HepG2 (cell line): ENCODE measurements around the gene WWC1. TPM values are rescaled to one million over a fixed set of nuclear protein-coding genes. Genes with fewer than 3 reads are reported as not detected.

ENCODE experiments used
- ATAC-seq: fragments of 200-7000 bp; cut with Tn5 transposase; 3 replicates; pipeline ENCODE4 v1.9.1; 2020; ENCODE audit warnings: mild to moderate bottlenecking, moderate library complexity
- BruUV-seq: library from RNA; stranded (reverse); fragments of 400-500 nt; replicated peaks from 2 replicates; lab custom pipeline; 2021; lab: Mats Ljungman, UMichigan
- CTCF ChIA-PET: fragments of 300-600 bp; formaldehyde crosslinking; extraction: SDS; loops from one replicate; lab custom pipeline; 2021; ENCODE audit warnings: low total read pairs, inconsistent platforms, low intra/inter-chr PET ratio; lab: Yijun Ruan, JAX
- POLR2A ChIA-PET: fragments of 350-600 bp; sonication (Branson Sonifier 250); formaldehyde crosslinking; loops from one replicate; lab custom pipeline; 2020; ENCODE audit warnings: antibody characterized with exemption, inconsistent platforms; lab: Yijun Ruan, JAX
- DNase-seq: peaks from one replicate; pipeline ENCODE4 v3.0.0-alpha.2; 2015; ENCODE audit warnings: low spot score
- FAIRE-seq: peaks from 3 replicates; lab custom pipeline; 2011; peaks lifted over from hg19 to GRCh38; lab: Jason Lieb, UNC
- H2AFZ ChIP-seq: one replicate; pipeline ENCODE4 v1.6.1; 2011; ENCODE audit warnings: low read length, inconsistent platforms
- H3K27ac ChIP-seq: fragments of 300-600 bp; 3 replicates; pipeline ENCODE4 v1.8.0; 2011; ENCODE audit warnings: mixed run types, mild to moderate bottlenecking, mixed read lengths, low read length, inconsistent platforms; ENCODE audit not compliant: insufficient read depth; ENCODE audit errors: extremely low read length
- H3K27me3 ChIP-seq, 2 experiments: fragments of 200-600 bp in 1 of 2; 2 replicates in 1 of 2; 3 replicates in 1 of 2; pipeline versions ENCODE4 v1.6.0 to v1.8.0; 2011; ENCODE audit warnings: low read length in 2 of 2, mild to moderate bottlenecking in 2 of 2, moderate library complexity in 2 of 2, inconsistent platforms in 1 of 2; ENCODE audit not compliant: insufficient read depth in 2 of 2, control insufficient read depth in 1 of 2
- H3K36me3 ChIP-seq, 2 experiments: fragments of 200-600 bp in 1 of 2; replicated peaks in 1 of 2; 2 replicates in 1 of 2; 3 replicates in 1 of 2; pipeline versions ENCODE4 v1.5.1 to v1.8.0; 2011; ENCODE audit warnings: low read length in 2 of 2, inconsistent platforms in 1 of 2; ENCODE audit not compliant: insufficient read depth in 2 of 2, control insufficient read depth in 1 of 2
- H3K4me1 ChIP-seq: 2 replicates; pipeline ENCODE4 v1.5.1; 2012; ENCODE audit warnings: low read length, inconsistent platforms; ENCODE audit not compliant: insufficient read depth
- H3K4me2 ChIP-seq: 2 replicates; pipeline ENCODE4 v1.6.0; 2011; ENCODE audit warnings: low read depth, low read length, inconsistent platforms
- H3K4me3 ChIP-seq, 3 experiments: fragments of 200-600 bp in 1 of 3; sonication (generic), shearing (Covaris generic) in 1 of 3; replicated peaks in 1 of 3; 2 replicates each; pipeline ENCODE4 v1.5.1; 2011 to 2016; ENCODE audit warnings: low read length in 3 of 3, inconsistent platforms in 2 of 3, low read depth in 2 of 3, mild to moderate bottlenecking in 2 of 3, control low read depth in 1 of 3, mixed read lengths in 1 of 3; ENCODE audit not compliant: insufficient read depth in 1 of 3
- H3K79me2 ChIP-seq: one replicate; pipeline ENCODE4 v1.6.1; 2011; ENCODE audit warnings: low read length, inconsistent platforms; ENCODE audit not compliant: insufficient read depth
- H3K9ac ChIP-seq: 2 replicates; pipeline ENCODE4 v1.6.0; 2011; ENCODE audit warnings: mild to moderate bottlenecking, low read depth, low read length, inconsistent platforms; ENCODE audit not compliant: insufficient read depth
- H3K9me3 ChIP-seq: 2 replicates; pipeline ENCODE4 v1.5.1; 2012; ENCODE audit warnings: mild to moderate bottlenecking, low read length
- H4K20me1 ChIP-seq: 2 replicates; pipeline ENCODE4 v1.6.0; 2011; ENCODE audit warnings: inconsistent platforms, mild to moderate bottlenecking, low read length, moderate library complexity; ENCODE audit not compliant: insufficient read depth
- CBFB ChIP-seq: sonication (generic); formaldehyde crosslinking; IDR thresholded peaks from 2 replicates; pipeline ENCODE4 v1.4.0; 2020; ENCODE audit warnings: missing genetic modification reagents
- DNMT1 ChIP-seq: sonication (generic); formaldehyde crosslinking; IDR thresholded peaks from 2 replicates; pipeline ENCODE4 v1.5.1; 2020; ENCODE audit warnings: mild to moderate bottlenecking, missing genetic modification reagents
- HNRNPLL ChIP-seq: fragments of 200-400 bp; formaldehyde crosslinking; IDR thresholded peaks from 2 replicates; pipeline ENCODE4 v1.6.1; 2017; ENCODE audit warnings: mild to moderate bottlenecking, low read depth, low read length; ENCODE audit not compliant: poor library complexity, severe bottlenecking
- RCOR2 ChIP-seq: IDR thresholded peaks from 2 replicates; pipeline ENCODE4 v1.6.1; 2016; ENCODE audit warnings: missing biosample characterization, missing genetic modification reagents
- REL ChIP-seq: sonication (generic); formaldehyde crosslinking; conservative IDR thresholded peaks from 2 replicates; pipeline ENCODE4 v1.8.0; 2022; ENCODE audit warnings: mild to moderate bottlenecking, missing genetic modification reagents, moderate library complexity
- TEAD2 ChIP-seq: sonication (generic); formaldehyde crosslinking; IDR thresholded peaks from 2 replicates; pipeline ENCODE4 v1.9.0; 2021; ENCODE audit warnings: missing genetic modification reagents
- TP53 ChIP-seq: sonication (generic); formaldehyde crosslinking; conservative IDR thresholded peaks from 2 replicates; pipeline ENCODE4 v1.4.0; 2020; ENCODE audit warnings: missing genetic modification reagents
- ZNF431 ChIP-seq: sonication (generic); formaldehyde crosslinking; IDR thresholded peaks from 2 replicates; pipeline ENCODE4 v1.9.0; 2022; ENCODE audit warnings: missing genetic modification reagents, low read depth, mild to moderate bottlenecking, borderline replicate concordance
- ZNF780A ChIP-seq: sonication (generic); formaldehyde crosslinking; IDR thresholded peaks from 2 replicates; pipeline ENCODE4 v1.8.0; 2022; ENCODE audit warnings: mild to moderate bottlenecking, missing genetic modification reagents, moderate library complexity
- ZNF879 ChIP-seq: sonication (generic); formaldehyde crosslinking; IDR thresholded peaks from 2 replicates; pipeline ENCODE4 v1.8.1; 2023; ENCODE audit warnings: missing genetic modification reagents
- WGBS: methylation state at CpG from one replicate; pipeline ENCODE4 v1.1.6; 2017; ENCODE audit warnings: low lambda C conversion rate; 5-methylcytosine and 5-hydroxymethylcytosine counted together
- in situ Hi-C: cut with HindIII; loops from 2 replicates; pipeline ENCODE4 v1.10.0; 2017; ENCODE audit warnings: low pct_unique_long_range_greater_than_20kb; ENCODE audit not compliant: extremely low pct_ligation_motif_present
- intact Hi-C: fragments of 100-400 bp; cut with micrococcal nuclease; formaldehyde crosslinking; loops from one replicate; pipeline ENCODE4 v1.10.0; 2022; ENCODE audit not compliant: unreplicated experiment
- polyA plus RNA-seq, 8 experiments: library from polyadenylated mRNA; depleted of rRNA in 3 of 8; stranded (reverse) in 7 of 8; unstranded in 1 of 8; fragments of >200 nt; fragmentation: Illumina TruSeq in 4 of 8; extraction: Trizol in 4 of 8; gene quantifications; 2 replicates each; pipeline versions ENCODE4 v1.2.1 to v1.2.3, GENCODE V29; 2011 to 2016; ENCODE audit warnings: low read depth in 4 of 8, missing spikeins in 1 of 8, mixed read lengths in 1 of 8; ENCODE audit not compliant: insufficient read depth in 1 of 8
- total RNA-seq, 5 experiments: library from RNA; depleted of rRNA; stranded (reverse); fragments of >200 nt; fragmentation: Illumina TruSeq; extraction: Trizol; gene quantifications; 2 replicates each; pipeline ENCODE4 v1.2.3, GENCODE V29; 2016; ENCODE audit warnings: low read depth in 1 of 5
- TF ChIP-seq, protein P1 (sequence below): sonication (generic); formaldehyde crosslinking; IDR thresholded peaks from 2 replicates; pipeline ENCODE4 v1.8.0; 2022; ENCODE audit warnings: mild to moderate bottlenecking, missing genetic modification reagents, moderate library complexity
- TF ChIP-seq, protein P2 (sequence below): IDR thresholded peaks from 2 replicates; pipeline ENCODE4 v1.6.1; 2016; ENCODE audit warnings: control low read depth
- TF ChIP-seq, protein P3 (sequence below): sonication (generic); formaldehyde crosslinking; IDR thresholded peaks from 2 replicates; pipeline ENCODE4 v1.9.0; 2021; ENCODE audit warnings: missing genetic modification reagents, borderline replicate concordance

WWC1 gene
- total and polyA plus RNA-seq, 2 of the 13 experiments (the other 11 are each of a cell fraction or from before 2014, with no cell fraction given), result 8.3 to 17.9 TPM

DNA sequence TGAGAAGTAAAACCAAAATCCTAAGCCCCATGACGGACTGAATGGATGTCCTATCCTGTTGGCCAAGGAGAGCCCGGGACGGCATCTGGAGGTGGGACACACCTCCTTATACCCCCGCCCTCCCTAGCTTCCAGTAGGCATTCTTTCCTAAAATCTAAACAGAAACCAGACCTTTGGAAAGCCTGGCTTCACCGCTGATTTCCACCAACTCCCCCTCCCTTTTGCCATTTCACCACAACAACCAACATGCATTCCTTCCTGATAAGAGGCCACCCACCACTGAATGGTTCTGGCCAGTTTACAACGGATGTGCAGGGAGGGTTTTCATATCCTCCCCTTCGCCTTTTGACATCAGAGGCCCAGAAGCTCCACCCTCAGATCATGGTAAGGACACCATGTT, 185.6 kb downstream of the WWC1 start:
- Histone ChIP-seq H3K9me3 (no peaks in the 10 kb centered on the region), H3K4me2 (no peak overlapping the region), H3K27ac (no peak overlapping the region), H3K9ac (no peak overlapping the region), H3K79me2 (no peaks in the 10 kb centered on the region), H2AFZ (no peak overlapping the region), H3K4me1 (peaks cover 11% of the 10 kb centered on the region), H3K36me3 (0 out of 5 replicates have a peak, but pooled peaks cover 0 to 2% of the 10 kb centered on the region in 2 experiments), H3K4me3 (no peak overlapping the region), H4K20me1 (no peaks in the 10 kb centered on the region), H3K27me3 (no peaks in the 10 kb centered on the region)
- DNase-seq (no peak), FAIRE-seq (no peak), ATAC-seq (no peak)
- ChIA-PET CTCF (no interaction called here), POLR2A (no interaction called here)
- WGBS, result 73% methylated on average over 7 of the region's 7 CpGs
- intact Hi-C loops, result no loop called here
- in situ Hi-C loops, result no loop called here
- TF ChIP-seq DNMT1 (CRISPR knock-in tag), result no peak
- TF ChIP-seq TEAD2 (CRISPR knock-in tag), result no peak
- TF ChIP-seq, protein P1, sequence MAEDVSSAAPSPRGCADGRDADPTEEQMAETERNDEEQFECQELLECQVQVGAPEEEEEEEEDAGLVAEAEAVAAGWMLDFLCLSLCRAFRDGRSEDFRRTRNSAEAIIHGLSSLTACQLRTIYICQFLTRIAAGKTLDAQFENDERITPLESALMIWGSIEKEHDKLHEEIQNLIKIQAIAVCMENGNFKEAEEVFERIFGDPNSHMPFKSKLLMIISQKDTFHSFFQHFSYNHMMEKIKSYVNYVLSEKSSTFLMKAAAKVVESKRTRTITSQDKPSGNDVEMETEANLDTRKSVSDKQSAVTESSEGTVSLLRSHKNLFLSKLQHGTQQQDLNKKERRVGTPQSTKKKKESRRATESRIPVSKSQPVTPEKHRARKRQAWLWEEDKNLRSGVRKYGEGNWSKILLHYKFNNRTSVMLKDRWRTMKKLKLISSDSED (CRISPR knock-in tag), result no peak
- no peak for TF ChIP-seq CBFB (CRISPR knock-in tag)
- no peak for TF ChIP-seq HNRNPLL
- no peak for TF ChIP-seq ZNF879
- TF ChIP-seq ZNF780A (CRISPR knock-in tag), result no peak
- TF ChIP-seq ZNF431 (CRISPR knock-in tag), result no peak
- no peak for TF ChIP-seq TP53
- no peak for TF ChIP-seq RCOR2
- TF ChIP-seq, protein P2, sequence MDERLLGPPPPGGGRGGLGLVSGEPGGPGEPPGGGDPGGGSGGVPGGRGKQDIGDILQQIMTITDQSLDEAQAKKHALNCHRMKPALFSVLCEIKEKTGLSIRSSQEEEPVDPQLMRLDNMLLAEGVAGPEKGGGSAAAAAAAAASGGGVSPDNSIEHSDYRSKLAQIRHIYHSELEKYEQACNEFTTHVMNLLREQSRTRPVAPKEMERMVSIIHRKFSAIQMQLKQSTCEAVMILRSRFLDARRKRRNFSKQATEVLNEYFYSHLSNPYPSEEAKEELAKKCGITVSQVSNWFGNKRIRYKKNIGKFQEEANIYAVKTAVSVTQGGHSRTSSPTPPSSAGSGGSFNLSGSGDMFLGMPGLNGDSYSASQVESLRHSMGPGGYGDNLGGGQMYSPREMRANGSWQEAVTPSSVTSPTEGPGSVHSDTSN (CRISPR knock-in tag), result no peak
- no peak for TF ChIP-seq REL (CRISPR knock-in tag)
- TF ChIP-seq, protein P3, sequence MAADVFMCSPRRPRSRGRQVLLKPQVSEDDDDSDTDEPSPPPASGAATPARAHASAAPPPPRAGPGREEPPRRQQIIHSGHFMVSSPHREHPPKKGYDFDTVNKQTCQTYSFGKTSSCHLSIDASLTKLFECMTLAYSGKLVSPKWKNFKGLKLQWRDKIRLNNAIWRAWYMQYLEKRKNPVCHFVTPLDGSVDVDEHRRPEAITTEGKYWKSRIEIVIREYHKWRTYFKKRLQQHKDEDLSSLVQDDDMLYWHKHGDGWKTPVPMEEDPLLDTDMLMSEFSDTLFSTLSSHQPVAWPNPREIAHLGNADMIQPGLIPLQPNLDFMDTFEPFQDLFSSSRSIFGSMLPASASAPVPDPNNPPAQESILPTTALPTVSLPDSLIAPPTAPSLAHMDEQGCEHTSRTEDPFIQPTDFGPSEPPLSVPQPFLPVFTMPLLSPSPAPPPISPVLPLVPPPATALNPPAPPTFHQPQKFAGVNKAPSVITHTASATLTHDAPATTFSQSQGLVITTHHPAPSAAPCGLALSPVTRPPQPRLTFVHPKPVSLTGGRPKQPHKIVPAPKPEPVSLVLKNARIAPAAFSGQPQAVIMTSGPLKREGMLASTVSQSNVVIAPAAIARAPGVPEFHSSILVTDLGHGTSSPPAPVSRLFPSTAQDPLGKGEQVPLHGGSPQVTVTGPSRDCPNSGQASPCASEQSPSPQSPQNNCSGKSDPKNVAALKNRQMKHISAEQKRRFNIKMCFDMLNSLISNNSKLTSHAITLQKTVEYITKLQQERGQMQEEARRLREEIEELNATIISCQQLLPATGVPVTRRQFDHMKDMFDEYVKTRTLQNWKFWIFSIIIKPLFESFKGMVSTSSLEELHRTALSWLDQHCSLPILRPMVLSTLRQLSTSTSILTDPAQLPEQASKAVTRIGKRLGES (CRISPR knock-in tag), result no peak
- no TSS peak for BruUV-seq
